ENCODE results near the gene TMEM220.

GRCh38 chr17:10777131-10777807 lies 47.4 kb upstream of the TMEM220 start:
- TF ChIP-seq CTCF (IDR thresholded peaks at IDR 0.05; ENCODE audit: borderline replicate concordance, extremely low read depth, low read length, poor library complexity, severe bottlenecking) (no peak), EZH2 (IDR thresholded peaks at IDR 0.05; ENCODE audit: borderline replicate concordance, low read depth, low read length, severe bottlenecking) (no peak)

Measured in DND-41 (cell line).